C4-2B (cell line): ENCODE results near the gene KCNQ1.

ENCODE experiments used
- CTCF ChIP-seq: fragments of 450-650 bp; conservative IDR thresholded peaks from 2 replicates; pipeline ENCODE4 v1.5.1; 2017; ENCODE audit warnings: mild to moderate bottlenecking
- ZFX ChIP-seq: fragments of 450-650 bp; IDR thresholded peaks from 2 replicates; pipeline ENCODE4 v1.6.1; 2017

GRCh38 chr11:2419638-2420501 is 24.9 kb upstream of the KCNQ1 start:
- peak; percentile 74 for TF ChIP-seq CTCF
- TF ChIP-seq ZFX: no peak
